Gastroesophageal sphincter (tissue), 4 donors: ENCODE data around the gene TCF12. TPM values are rescaled to one million over a fixed set of nuclear protein-coding genes. Genes with fewer than 3 reads are reported as not detected.

Experiments used
- ATAC-seq: fragments of 150-250 bp; one replicate; pipeline ENCODE4 v1.9.1; 2016; ENCODE audit warnings: mild to moderate bottlenecking, moderate library complexity
- H3K27ac ChIP-seq, 4 donors: fragments of 200-600 bp; sonication (generic) in 3 of 4; 1 replicate in 3 of 4; 2 replicates in 1 of 4; pipeline ENCODE4 v1.5.1; 2016 to 2019
- H3K27me3 ChIP-seq: fragments of 200-600 bp; sonication (generic); one replicate; pipeline ENCODE4 v1.5.1; 2019
- H3K36me3 ChIP-seq, 2 donors: fragments of 200-600 bp; sonication (generic); one replicate each; pipeline ENCODE4 v1.5.1; 2019; ENCODE audit warnings: control low read depth in 1 of 2
- H3K4me1 ChIP-seq, 3 donors: fragments of 200-600 bp; sonication (generic); 1 replicate in 2 of 3; 2 replicates in 1 of 3; pipeline ENCODE4 v1.5.1; 2016 to 2019; ENCODE audit warnings: control low read depth in 2 of 3
- H3K4me3 ChIP-seq, 2 donors: fragments of 200-600 bp; sonication (generic); one replicate each; pipeline ENCODE4 v1.5.1; 2019; ENCODE audit warnings: mild to moderate bottlenecking in 1 of 2, moderate library complexity in 1 of 2
- H3K9me3 ChIP-seq, 3 donors: fragments of 200-600 bp; sonication (generic); one replicate each; pipeline ENCODE4 v1.5.1; 2017 to 2019; ENCODE audit warnings: control low read depth in 2 of 3
- CTCF ChIP-seq, 4 experiments: fragments of 200-600 bp in 2 of 4; fragments of 450-650 bp in 2 of 4; sonication (generic) in 1 of 4; IDR thresholded peaks; one replicate each; pipeline ENCODE4 v1.5.1; 2017 to 2019; ENCODE audit warnings: antibody characterized with exemption in 4 of 4, mild to moderate bottlenecking in 2 of 4, moderate library complexity in 2 of 4
- EP300 ChIP-seq: sonication (generic); formaldehyde crosslinking; IDR thresholded peaks from one replicate; pipeline ENCODE4 v1.6.1; 2017; ENCODE audit warnings: antibody characterized with exemption, mild to moderate bottlenecking
- POLR2A ChIP-seq, 2 donors: fragments of 450-650 bp; IDR thresholded peaks; one replicate each; pipeline ENCODE4 v1.6.1; 2017; ENCODE audit warnings: antibody characterized with exemption in 2 of 2, mild to moderate bottlenecking in 2 of 2, moderate library complexity in 1 of 2
- POLR2AphosphoS5 ChIP-seq: sonication (generic); formaldehyde crosslinking; IDR thresholded peaks from one replicate; pipeline ENCODE4 v1.6.1; 2017; ENCODE audit warnings: antibody characterized with exemption
- WGBS, 2 donors: methylation state at CpG; one replicate each; pipeline ENCODE4 v1.1.5; 2018; ENCODE audit warnings: low coverage in 1 of 2; 5-methylcytosine and 5-hydroxymethylcytosine counted together
- total RNA-seq, 4 donors: library from RNA; depleted of rRNA; stranded (reverse); fragments of >200 nt; gene quantifications; one replicate each; pipeline ENCODE4 v1.1.0, GENCODE V29; 2016

Gene TCF12
- total RNA-seq, 4 donors from 2014 or later = 78.1 to 194 (median 154) TPM

GRCh38 chr15:57324944-57325679 lies 406.7 kb downstream of the TCF12 start:
- Histone ChIP-seq H3K27me3 (no peaks in the 10 kb centered on the region), H3K4me1 (peaks cover 0 to 11% (median 3%) of the 10 kb centered on the region in 3 donors), H3K9me3 (no peaks in the 10 kb centered on the region), H3K36me3 (no peaks in the 10 kb centered on the region), H3K4me3 (no peak overlapping the region), H3K27ac (no peak overlapping the region)
- ATAC-seq = no peak
- TF ChIP-seq POLR2A (IDR thresholded peaks at IDR 0.05) (no peak), POLR2AphosphoS5 (no peak), EP300 (no peak), CTCF (IDR thresholded peaks at IDR 0.05) (no peak)
- WGBS, 2 donors = 89 to 90% methylated on average over 5 to 10 of the region's 11 CpGs

GRCh38 chr15:57326196-57326595 lies 407.8 kb downstream of the TCF12 start:
- H3K36me3 ChIP-seq = no peaks in the 10 kb centered on the region
- H3K27me3 ChIP-seq = no peaks in the 10 kb centered on the region
- ATAC-seq = no peak
- WGBS, 2 donors = 93 to 100% methylated on average over 9 to 12 of the region's 23 CpGs
- no peaks in the 10 kb centered on the region for H3K9me3 ChIP-seq
- peaks cover 0 to under 1% (median under 1%) of the 10 kb centered on the region in 3 donors for H3K4me1 ChIP-seq
- H3K27ac ChIP-seq = no peak overlapping the region
- TF ChIP-seq EP300 (no peak), CTCF (IDR thresholded peaks at IDR 0.05) (no peak), POLR2A (IDR thresholded peaks at IDR 0.05) (no peak), POLR2AphosphoS5 (no peak)
- no peak overlapping the region for H3K4me3 ChIP-seq

GRCh38 chr15:57327985-57328471 lies 409.6 kb downstream of the TCF12 start:
- 71 to 76% methylated on average over 4 to 11 of the region's 11 CpGs for WGBS, 2 donors
- Histone ChIP-seq H3K27ac (no peak overlapping the region), H3K9me3 (no peaks in the 10 kb centered on the region), H3K36me3 (no peaks in the 10 kb centered on the region), H3K4me1 (no peaks in the 10 kb centered on the region), H3K27me3 (peaks cover 4% of the 10 kb centered on the region), H3K4me3 (no peak overlapping the region)
- TF ChIP-seq POLR2A (IDR thresholded peaks at IDR 0.05) (no peak), EP300 (no peak), POLR2AphosphoS5 (no peak), CTCF (IDR thresholded peaks at IDR 0.05) (no peak)
- peak; percentile 68 for ATAC-seq

- no peak overlapping the region for H3K27ac ChIP-seq
- WGBS, 2 donors = 95 to 98% methylated on average over 6 to 7 of the region's 8 CpGs
- H3K4me3 ChIP-seq = no peak overlapping the region
- ATAC-seq = peak; percentile 12
- TF ChIP-seq POLR2A (IDR thresholded peaks at IDR 0.05) = no peak
- no peak for TF ChIP-seq CTCF (IDR thresholded peaks at IDR 0.05)
- no peak for TF ChIP-seq EP300
- TF ChIP-seq POLR2AphosphoS5 = no peak
- no peaks in the 10 kb centered on the region for H3K4me1 ChIP-seq
- H3K27me3 ChIP-seq = peaks cover 4% of the 10 kb centered on the region
- no peaks in the 10 kb centered on the region for H3K9me3 ChIP-seq
- H3K36me3 ChIP-seq = no peaks in the 10 kb centered on the region
Measured at GRCh38 chr15:57328479-57328878, 410.0 kb downstream of the TCF12 start.

- Histone ChIP-seq H3K36me3 (no peaks in the 10 kb centered on the region), H3K27ac (no peak overlapping the region), H3K27me3 (peaks cover 4% of the 10 kb centered on the region), H3K9me3 (no peaks in the 10 kb centered on the region), H3K4me1 (no peaks in the 10 kb centered on the region), H3K4me3 (no peak overlapping the region)
- 38 to 80% methylated on average over 2 to 4 of the region's 5 CpGs for WGBS, 2 donors
- no peak for ATAC-seq
- no peak for TF ChIP-seq EP300
- TF ChIP-seq POLR2AphosphoS5 = no peak
- TF ChIP-seq POLR2A (IDR thresholded peaks at IDR 0.05) = no peak
- TF ChIP-seq CTCF (IDR thresholded peaks at IDR 0.05) = no peak
Measured at GRCh38 chr15:57328897-57329296, 410.5 kb downstream of the TCF12 start.
